ENCODE measurements around the gene PLCB1. TPM values are rescaled to one million over a fixed set of nuclear protein-coding genes. Genes with fewer than 3 reads are reported as not detected.

PLCB1 gene
- total and polyA plus RNA-seq, 2 of the 4 experiments (the other 2 are of a cell fraction), result 5.6 to 16.1 TPM

- in situ Hi-C loops (cut with MboI; ENCODE audit: low sequenced_read_pairs), result loop anchor here (5.0 to 10.0 kb wide), 2 partner anchors 250 to 332 kb away; no protein-coding TSS in a partner anchor
These were observed 254.9 kb downstream of the PLCB1 start for GRCh38 chr20:8386991-8387390.

More at GRCh38 chr20:8386991-8387390, 254.9 kb downstream of the PLCB1 start:
- no peak overlapping the region for H2BK5ac ChIP-seq (ENCODE audit: low read depth, low read length, poor library complexity, severe bottlenecking)
- intact Hi-C loops (cut with micrococcal nuclease), result loop anchor here (5.0 kb wide), 1 partner anchor 165 kb away; no protein-coding TSS in a partner anchor
- CTCF ChIA-PET, result no interaction called here
- H3K4me3 ChIP-seq (ENCODE audit: insufficient read depth, low read depth, low read length), result no peak overlapping the region
- peaks cover 8 to 11% of the 10 kb centered on the region in 2 experiments for H3K79me1 ChIP-seq (ENCODE audit: low read depth in 1 of 2, low read length in 2 of 2)
- H3K23ac ChIP-seq (ENCODE audit: low read depth, low read length), result no peak overlapping the region
- no peak overlapping the region for H3K27ac ChIP-seq (ENCODE audit: insufficient read depth, low read length)
- H3K4me2 ChIP-seq (ENCODE audit: low read depth, low read length), result no peak overlapping the region
- H3K4me1 ChIP-seq (ENCODE audit: control insufficient read depth, insufficient read depth, low read length), result peaks cover 7% of the 10 kb centered on the region
- no peak overlapping the region for H3K14ac ChIP-seq (replicated peaks; ENCODE audit: low read depth, low read length)
- no peaks in the 10 kb centered on the region for H4K20me1 ChIP-seq (ENCODE audit: insufficient read depth, low read length)
- H2BK120ac ChIP-seq (ENCODE audit: low read depth, low read length), result no peak overlapping the region
- no peaks in the 10 kb centered on the region for H3K36me3 ChIP-seq (ENCODE audit: control insufficient read depth, insufficient read depth, low read length)
- no peak overlapping the region for H4K91ac ChIP-seq (ENCODE audit: insufficient read depth, low read depth, low read length)
- H4K5ac ChIP-seq (ENCODE audit: low read depth, low read length), result no peak overlapping the region
- DNase-seq (no peak), ATAC-seq (ENCODE audit: low read depth) (no peak)
- POLR2A ChIA-PET (ENCODE audit: unreplicated experiment), result no interaction called here
- no peak overlapping the region for H3K9ac ChIP-seq (ENCODE audit: low read depth, low read length)
- H3K27me3 ChIP-seq (ENCODE audit: control insufficient read depth, insufficient read depth, low read length), result no peaks in the 10 kb centered on the region
- no CpG with 5 or more reads among the region's 3 CpGs for WGBS, 2 experiments (ENCODE audit: extremely low coverage in 2 of 2, insufficient read length in 1 of 2)
- no peak overlapping the region for H2AFZ ChIP-seq (replicated peaks; ENCODE audit: low read length, poor library complexity)
- TF ChIP-seq, protein P1, sequence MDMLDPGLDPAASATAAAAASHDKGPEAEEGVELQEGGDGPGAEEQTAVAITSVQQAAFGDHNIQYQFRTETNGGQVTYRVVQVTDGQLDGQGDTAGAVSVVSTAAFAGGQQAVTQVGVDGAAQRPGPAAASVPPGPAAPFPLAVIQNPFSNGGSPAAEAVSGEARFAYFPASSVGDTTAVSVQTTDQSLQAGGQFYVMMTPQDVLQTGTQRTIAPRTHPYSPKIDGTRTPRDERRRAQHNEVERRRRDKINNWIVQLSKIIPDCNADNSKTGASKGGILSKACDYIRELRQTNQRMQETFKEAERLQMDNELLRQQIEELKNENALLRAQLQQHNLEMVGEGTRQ (IDR thresholded peaks at IDR 0.05; ENCODE audit: low read depth, low read length), result no peak
- TF ChIP-seq MAZ (IDR thresholded peaks at IDR 0.05; ENCODE audit: borderline replicate concordance, low read depth, low read length) (no peak), FOS (IDR thresholded peaks at IDR 0.05; ENCODE audit: low read depth, low read length) (no peak), SMC3 (IDR thresholded peaks at IDR 0.05; ENCODE audit: low read depth, low read length) (no peak), CTCF (conservative IDR thresholded peaks at IDR 0.05; ENCODE audit: low read depth, low read length) (no peak), MAFK (IDR thresholded peaks at IDR 0.05; ENCODE audit: low read depth, low read length) (no peak), RCOR1 (IDR thresholded peaks at IDR 0.05; ENCODE audit: insufficient replicate concordance, low read length) (no peak)
- no peaks in the 10 kb centered on the region for H3K9me3 ChIP-seq (ENCODE audit: control insufficient read depth, insufficient read depth, low read length)
- no peak overlapping the region for H3K4ac ChIP-seq (ENCODE audit: low read depth, low read length)
- H3K18ac ChIP-seq (ENCODE audit: low read depth, low read length), result no peak overlapping the region
- H2AK5ac ChIP-seq (ENCODE audit: low read depth, low read length), result no peak overlapping the region
- dilution Hi-C loops (cut with HindIII; ENCODE audit: low sequenced_read_pairs, unreplicated experiment), result no loop called here
- no peak overlapping the region for H3K56ac ChIP-seq (ENCODE audit: extremely low read depth, insufficient read depth, low read length)
- no peak overlapping the region for H2BK15ac ChIP-seq (ENCODE audit: low read depth, low read length)
- peaks cover 5% of the 10 kb centered on the region; the same call in 1 of the 2 replicates for H3K9me1 ChIP-seq (ENCODE audit: insufficient read depth, low read length)
- H2BK20ac ChIP-seq (ENCODE audit: low read depth, low read length), result no peak overlapping the region
- H2AK9ac ChIP-seq (replicated peaks; ENCODE audit: low read depth, low read length, poor library complexity), result no peak overlapping the region
- no peak overlapping the region for H4K8ac ChIP-seq (ENCODE audit: low read depth in 2 of 2, low read length in 2 of 2)
- no TSS peak for BruUV-seq (replicated peaks)
